ENCODE data around the gene WDR49. TPM values are rescaled to one million over a fixed set of nuclear protein-coding genes. Genes with fewer than 3 reads are reported as not detected.

The WDR49 gene
- 1 to 10 TPM in 1 of 2 donors, not detected in 1; 1.4 TPM for total RNA-seq

DNA sequence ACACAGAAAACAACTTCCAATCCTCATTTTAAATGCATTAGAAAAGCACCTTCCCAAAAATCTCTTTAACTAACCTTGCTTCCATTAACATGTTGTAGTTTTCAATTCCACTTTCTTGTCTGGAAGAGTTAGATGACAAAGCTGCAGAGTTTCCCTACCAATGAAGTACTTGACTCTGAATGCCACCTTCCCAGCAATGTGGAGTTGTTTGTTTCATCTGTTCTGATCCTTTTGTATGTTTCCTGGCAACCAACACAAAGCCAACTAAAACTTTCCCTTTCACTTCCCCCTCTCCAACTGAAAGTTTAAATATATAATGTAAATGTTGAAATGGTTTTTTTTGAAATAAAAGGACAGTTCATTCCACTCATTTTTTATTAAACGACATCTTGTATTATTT lies at the start of gene WDR49:
Gene WDR49, minus strand, starts transcription at position 183 of the 400 bp plus-strand sequence. CDS start 517 bp downstream, outside the sequence.

DNA sequence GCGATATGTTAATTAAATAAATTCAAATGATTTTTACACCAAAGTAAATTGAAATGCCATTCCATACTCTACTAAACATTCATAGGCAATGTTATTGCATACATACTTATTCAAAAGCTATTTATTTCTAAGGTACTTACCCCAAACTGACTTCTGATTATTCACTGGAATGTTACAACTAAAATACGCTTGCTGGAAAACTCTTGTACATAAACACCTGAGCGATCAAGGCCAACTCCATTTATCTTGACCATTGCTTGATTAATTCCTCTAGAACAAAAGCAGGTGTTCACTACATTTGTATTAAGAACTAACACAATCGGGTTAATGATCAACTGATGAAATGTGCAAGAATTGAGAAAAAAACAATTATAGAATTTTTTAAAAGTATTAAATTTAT lies 179.9 kb downstream of the WDR49 start, which contains the start of gene SERPINI2:
Gene SERPINI2, minus strand, starts transcription at position 180 of the 400 bp plus-strand sequence. CDS start 2,208 bp downstream, outside the sequence.

Small RNAs within 50 kb of the gene (small RNA-seq; reads per million reads assigned to genes)
- 0 reads per million in 2 donors for gene HMGN1P8

Other genes starting within 250 kb of the WDR49 start
- gene SERPINI2, start 179.9 kb downstream of the WDR49 start, total RNA-seq: not detected
- gene PDCD10, start 81.0 kb upstream of the WDR49 start, total RNA-seq: 10 to 100 TPM; 58.5 to 96.9 TPM
- gene SERPINI1, start 81.8 kb upstream of the WDR49 start, total RNA-seq: 1 to 10 TPM; 1.3 to 4.1 TPM

Data from melanocyte of skin (primary cell).